Measurements from ENCODE around the gene PTPRN2.
"Not testable (repeated sequence)": the region's sequence is repeated elsewhere in the genome, so short reads cannot be mapped to it uniquely, and the experiment has no call there.

The PTPRN2 gene

GRCh38 chr7:157903710-157904109 is 683.9 kb downstream of the PTPRN2 start:
- no peak for DNase-seq

GRCh38 chr7:157903296-157903695 is 684.3 kb downstream of the PTPRN2 start:
- DNase-seq = no peak

GRCh38 chr7:157901816-157902610 is 685.6 kb downstream of the PTPRN2 start:
- not testable (repeated sequence) for DNase-seq

- no peak for DNase-seq
These were observed 686.5 kb downstream of the PTPRN2 start for GRCh38 chr7:157901166-157901565.

- no peak for DNase-seq
These were observed 687.1 kb downstream of the PTPRN2 start for GRCh38 chr7:157900556-157900955.

GRCh38 chr7:157900011-157900410 is 687.6 kb downstream of the PTPRN2 start:
- DNase-seq = no peak

GRCh38 chr7:157898802-157899505 is 688.7 kb downstream of the PTPRN2 start:
- no peak for DNase-seq

GRCh38 chr7:157898261-157898660 is 689.4 kb downstream of the PTPRN2 start:
- DNase-seq = no peak

GRCh38 chr7:157897681-157898080 is 689.9 kb downstream of the PTPRN2 start:
- DNase-seq = no peak

- no peak for DNase-seq
These were observed 690.7 kb downstream of the PTPRN2 start for GRCh38 chr7:157896774-157897555.

GRCh38 chr7:157896376-157896675 is 691.3 kb downstream of the PTPRN2 start:
- DNase-seq = not testable (repeated sequence)

GRCh38 chr7:157895520-157896375 is 691.9 kb downstream of the PTPRN2 start:
- no peak for DNase-seq

- DNase-seq = not testable (repeated sequence)
These were observed 692.5 kb downstream of the PTPRN2 start for GRCh38 chr7:157895098-157895497.

- no peak for DNase-seq
These were observed 694.0 kb downstream of the PTPRN2 start for GRCh38 chr7:157893535-157894044.

GRCh38 chr7:157892751-157893523 is 694.7 kb downstream of the PTPRN2 start:
- DNase-seq = no peak

GRCh38 chr7:157890921-157891401 is 696.7 kb downstream of the PTPRN2 start:
- peak; percentile 6 for DNase-seq

GRCh38 chr7:157889480-157889879 is 698.1 kb downstream of the PTPRN2 start:
- no peak for DNase-seq

GRCh38 chr7:157888579-157888978 is 699.0 kb downstream of the PTPRN2 start:
- no peak for DNase-seq

- DNase-seq = no peak
These were observed 700.2 kb downstream of the PTPRN2 start for GRCh38 chr7:157887400-157887799.

- DNase-seq = no peak
These were observed 700.9 kb downstream of the PTPRN2 start for GRCh38 chr7:157886711-157887110.

GRCh38 chr7:157886266-157886665 is 701.4 kb downstream of the PTPRN2 start:
- no peak for DNase-seq
